Esophagus (tissue), 2 donors: ENCODE results near the gene HIP1. TPM values are rescaled to one million over a fixed set of nuclear protein-coding genes. Genes with fewer than 3 reads are reported as not detected.

ENCODE experiments used
- H3K27ac ChIP-seq, 2 donors: one replicate each; pipeline ENCODE4 v1.5.1; 2013; ENCODE audit warnings: low read depth in 2 of 2, mild to moderate bottlenecking in 2 of 2, inconsistent platforms in 1 of 2, low read length in 1 of 2, moderate library complexity in 1 of 2
- H3K27me3 ChIP-seq, 2 donors: one replicate each; pipeline ENCODE4 v1.6.1; 2013; ENCODE audit warnings: low read length in 2 of 2, control low read depth in 1 of 2, mild to moderate bottlenecking in 1 of 2; ENCODE audit not compliant: insufficient read depth in 2 of 2, control insufficient read depth in 1 of 2
- H3K36me3 ChIP-seq, 2 donors: one replicate each; pipeline ENCODE4 v1.6.1; 2013; ENCODE audit warnings: low read length in 1 of 2; ENCODE audit not compliant: control insufficient read depth in 2 of 2, insufficient read depth in 2 of 2
- H3K4me1 ChIP-seq, 2 donors: one replicate each; pipeline ENCODE4 v1.6.1; 2013; ENCODE audit warnings: low read length in 1 of 2; ENCODE audit not compliant: control insufficient read depth in 2 of 2, insufficient read depth in 2 of 2
- H3K4me3 ChIP-seq, 2 donors: one replicate each; pipeline ENCODE4 v1.5.1; 2013; ENCODE audit warnings: low read length in 2 of 2, mild to moderate bottlenecking in 2 of 2, low read depth in 1 of 2, moderate library complexity in 1 of 2
- H3K9me3 ChIP-seq, 2 donors: one replicate each; pipeline ENCODE4 v1.6.1; 2013; ENCODE audit warnings: mild to moderate bottlenecking in 2 of 2, low read depth in 1 of 2, low read length in 1 of 2, moderate library complexity in 1 of 2; ENCODE audit not compliant: control insufficient read depth in 2 of 2, insufficient read depth in 1 of 2
- WGBS, 2 donors: extraction: QIAGEN DNeasy Blood & Tissue Kit; methylation state at CpG; one replicate each; pipeline ENCODE4 v1.1.7; 2013; 5-methylcytosine and 5-hydroxymethylcytosine counted together
- polyA plus RNA-seq, 2 donors: library from polyadenylated mRNA; stranded (reverse); fragments of 200-250 nt; gene quantifications; one replicate each; pipeline ENCODE4 v1.2.3, GENCODE V29; 2013
- donor health status: healthy with polysubstance abuse.
- donor health status: Bipolar disorder and iron deficiency.

Gene HIP1
- polyA plus RNA-seq, 2 donors, result 1.8 to 2.2 TPM

- Histone ChIP-seq H3K4me3 (no peak overlapping the region), H3K27me3 (no peaks in the 10 kb centered on the region), H3K4me1 (no peaks in the 10 kb centered on the region), H3K27ac (no peak overlapping the region), H3K36me3 (no peaks in the 10 kb centered on the region), H3K9me3 (peaks cover 0 to 5% of the 10 kb centered on the region in 2 donors)
- 80 to 81% methylated on average over 13 of the region's 13 CpGs for WGBS, 2 donors
Observed at GRCh38 chr7:75624134-75624832, 114.5 kb downstream of the HIP1 start.

- Histone ChIP-seq H3K4me1 (no peaks in the 10 kb centered on the region), H3K27ac (no peak overlapping the region), H3K36me3 (no peaks in the 10 kb centered on the region), H3K4me3 (no peak overlapping the region), H3K27me3 (no peaks in the 10 kb centered on the region), H3K9me3 (peaks cover 0 to 5% of the 10 kb centered on the region in 2 donors)
- 81 to 89% methylated on average over 16 of the region's 16 CpGs for WGBS, 2 donors
Observed at GRCh38 chr7:75623390-75624133, 115.2 kb downstream of the HIP1 start.

GRCh38 chr7:75621124-75621523, 117.6 kb downstream of the HIP1 start:
- no peak overlapping the region for H3K4me3 ChIP-seq
- H3K27me3 ChIP-seq, result no peaks in the 10 kb centered on the region
- no peaks in the 10 kb centered on the region for H3K36me3 ChIP-seq
- no peaks in the 10 kb centered on the region for H3K4me1 ChIP-seq
- no peak overlapping the region for H3K27ac ChIP-seq
- H3K9me3 ChIP-seq, result no peaks in the 10 kb centered on the region
- 83 to 88% methylated on average over 9 of the region's 9 CpGs for WGBS, 2 donors

GRCh38 chr7:75619636-75620035, 119.1 kb downstream of the HIP1 start:
- H3K4me1 ChIP-seq, result no peaks in the 10 kb centered on the region
- no peak overlapping the region for H3K27ac ChIP-seq
- no peak overlapping the region for H3K4me3 ChIP-seq
- no peaks in the 10 kb centered on the region for H3K36me3 ChIP-seq
- no peaks in the 10 kb centered on the region for H3K27me3 ChIP-seq
- H3K9me3 ChIP-seq, result no peaks in the 10 kb centered on the region
- WGBS, 2 donors, result 83 to 86% methylated on average over 4 of the region's 4 CpGs

GRCh38 chr7:75617634-75618234, 121.0 kb downstream of the HIP1 start:
- Histone ChIP-seq H3K9me3 (no peaks in the 10 kb centered on the region), H3K27me3 (no peaks in the 10 kb centered on the region), H3K4me1 (peaks cover 0 to 3% of the 10 kb centered on the region in 2 donors), H3K36me3 (no peaks in the 10 kb centered on the region), H3K27ac (no peak overlapping the region), H3K4me3 (no peak overlapping the region)
- WGBS, 2 donors, result 71 to 76% methylated on average over 12 of the region's 12 CpGs

- WGBS, 2 donors, result 85 to 89% methylated on average over 9 of the region's 9 CpGs
- Histone ChIP-seq H3K27ac (no peak overlapping the region), H3K36me3 (no peaks in the 10 kb centered on the region), H3K4me1 (peaks cover 0 to 3% of the 10 kb centered on the region in 2 donors), H3K27me3 (no peaks in the 10 kb centered on the region), H3K9me3 (no peaks in the 10 kb centered on the region), H3K4me3 (no peak overlapping the region)
Observed at GRCh38 chr7:75616421-75617167, 122.1 kb downstream of the HIP1 start.

GRCh38 chr7:75614401-75614800, 124.3 kb downstream of the HIP1 start:
- Histone ChIP-seq H3K4me3 (no peak overlapping the region), H3K36me3 (no peaks in the 10 kb centered on the region), H3K9me3 (no peaks in the 10 kb centered on the region), H3K27me3 (no peaks in the 10 kb centered on the region), H3K4me1 (peaks cover 0 to 3% of the 10 kb centered on the region in 2 donors), H3K27ac (no peak overlapping the region)
- WGBS, 2 donors, result 90% methylated on average over 6 of the region's 6 CpGs

- Histone ChIP-seq H3K9me3 (no peaks in the 10 kb centered on the region), H3K36me3 (no peaks in the 10 kb centered on the region), H3K4me1 (peaks cover 0 to 3% of the 10 kb centered on the region in 2 donors), H3K27ac (no peak overlapping the region), H3K4me3 (no peak overlapping the region), H3K27me3 (no peaks in the 10 kb centered on the region)
- WGBS, 2 donors, result 90 to 96% methylated on average over 4 of the region's 4 CpGs
Observed at GRCh38 chr7:75613351-75613750, 125.4 kb downstream of the HIP1 start.

GRCh38 chr7:75611557-75612178, 127.1 kb downstream of the HIP1 start:
- H3K27ac ChIP-seq, result peak overlapping the region; percentile 23 to 47
- H3K4me3 ChIP-seq, result no peak overlapping the region
- H3K9me3 ChIP-seq, result no peaks in the 10 kb centered on the region
- no peaks in the 10 kb centered on the region for H3K36me3 ChIP-seq
- no peaks in the 10 kb centered on the region for H3K27me3 ChIP-seq
- WGBS, 2 donors, result 69% methylated on average over 16 of the region's 16 CpGs
- peaks cover 0 to 3% of the 10 kb centered on the region in 2 donors for H3K4me1 ChIP-seq
